HG03439 (cell line): ENCODE measurements around the gene ANO4.
"Not testable (repeated sequence)": the region's sequence is repeated elsewhere in the genome, so short reads cannot be mapped to it uniquely, and the experiment has no call there.

Experiments used
- ATAC-seq: cut with Tn5 transposase; IDR thresholded peaks from one replicate; pipeline ENCODE4 v1.9.1; 2021; ENCODE audit warnings: mild to moderate bottlenecking, moderate library complexity; ENCODE audit not compliant: unreplicated experiment

ANO4 gene

GRCh38 chr12:100868487-100868886, 73.9 kb downstream of the ANO4 start:
- no peak for ATAC-seq

DNA sequence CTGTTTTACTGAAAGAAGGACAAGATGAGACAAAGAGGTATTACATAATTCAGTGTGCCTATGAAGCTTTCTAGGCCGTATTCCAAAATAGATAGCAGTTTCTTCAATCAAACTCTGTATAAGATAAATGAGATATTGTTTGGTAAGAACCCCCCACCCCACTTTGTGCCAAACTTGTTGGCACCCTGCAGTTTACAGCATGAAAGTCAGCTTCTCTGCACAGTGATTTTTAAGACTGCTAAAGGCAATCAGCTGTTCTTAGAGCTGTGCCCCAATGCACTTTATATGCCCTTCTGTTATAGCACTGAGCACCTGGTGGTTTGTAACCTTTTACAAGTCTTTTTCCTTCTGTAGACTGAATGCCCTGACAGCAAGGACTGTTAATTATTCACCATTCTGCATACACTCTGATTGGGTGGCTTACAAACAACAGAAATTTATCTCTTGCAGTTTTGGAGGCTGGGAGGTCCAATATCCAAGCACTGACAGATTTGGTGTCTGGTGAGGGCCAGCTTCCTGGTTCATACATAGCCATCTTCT, 76.7 kb downstream of the ANO4 start:
- no peak for ATAC-seq

GRCh38 chr12:100875156-100875555, 80.6 kb downstream of the ANO4 start:
- ATAC-seq: no peak

GRCh38 chr12:100875771-100876170, 81.2 kb downstream of the ANO4 start:
- no peak for ATAC-seq

DNA sequence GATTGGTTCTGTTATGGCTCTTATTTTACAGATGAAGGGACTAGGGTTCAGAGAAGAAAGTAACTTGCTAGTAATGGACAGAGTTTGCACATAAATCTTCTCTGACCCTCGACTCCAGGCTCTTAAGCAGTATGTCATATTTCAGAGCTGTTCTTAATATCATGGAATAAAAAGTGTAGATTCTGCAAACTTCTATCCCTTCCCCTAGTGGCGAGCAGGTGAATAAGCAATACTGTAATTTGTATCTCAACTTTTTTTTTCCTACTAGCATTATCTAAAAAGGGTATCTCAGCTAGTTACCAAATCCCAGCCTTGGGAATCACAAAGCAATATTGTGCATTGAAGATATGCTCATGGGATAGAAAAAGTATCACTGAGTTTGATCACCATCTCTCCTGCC, 83.2 kb downstream of the ANO4 start:
- no peak for ATAC-seq

DNA sequence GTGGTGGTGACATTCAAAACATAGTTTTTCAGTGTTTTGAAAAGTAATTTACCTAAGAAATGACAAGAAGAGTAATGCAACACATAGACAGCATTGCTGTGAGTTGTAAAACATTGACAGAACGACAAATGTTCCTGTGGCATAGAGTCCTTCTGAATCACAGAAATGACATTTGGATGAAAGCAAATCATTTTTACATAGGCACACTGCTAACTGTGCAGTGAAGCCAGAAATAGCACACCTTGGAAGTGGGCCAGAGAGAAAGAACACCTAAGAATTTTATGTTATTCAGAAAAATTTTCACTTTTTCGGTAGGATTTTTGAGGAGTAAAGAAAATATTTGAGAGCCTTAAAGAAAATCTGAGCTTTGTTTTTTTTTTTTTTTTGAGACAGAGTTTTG, 100.6 kb downstream of the ANO4 start:
- no peak for ATAC-seq

DNA sequence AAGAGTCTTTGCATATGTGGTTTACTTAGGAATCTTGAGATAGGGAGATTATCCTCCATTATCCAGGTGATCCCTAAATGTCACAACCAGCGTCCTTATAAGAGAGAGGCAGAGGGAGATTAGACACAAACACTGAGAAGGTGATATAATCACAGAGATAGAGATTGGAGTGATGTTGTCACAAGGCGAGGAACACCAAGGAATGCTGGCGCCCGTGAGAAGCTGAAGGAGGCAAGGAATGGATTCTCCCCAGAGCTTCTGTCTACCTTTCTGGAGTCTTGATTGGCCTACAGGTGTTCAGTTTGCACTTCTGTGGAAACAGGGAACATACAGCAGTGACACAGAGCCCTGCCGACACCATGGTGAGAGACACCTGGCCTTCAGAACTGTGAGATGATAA, 101.6 kb downstream of the ANO4 start:
- no peak for ATAC-seq

DNA sequence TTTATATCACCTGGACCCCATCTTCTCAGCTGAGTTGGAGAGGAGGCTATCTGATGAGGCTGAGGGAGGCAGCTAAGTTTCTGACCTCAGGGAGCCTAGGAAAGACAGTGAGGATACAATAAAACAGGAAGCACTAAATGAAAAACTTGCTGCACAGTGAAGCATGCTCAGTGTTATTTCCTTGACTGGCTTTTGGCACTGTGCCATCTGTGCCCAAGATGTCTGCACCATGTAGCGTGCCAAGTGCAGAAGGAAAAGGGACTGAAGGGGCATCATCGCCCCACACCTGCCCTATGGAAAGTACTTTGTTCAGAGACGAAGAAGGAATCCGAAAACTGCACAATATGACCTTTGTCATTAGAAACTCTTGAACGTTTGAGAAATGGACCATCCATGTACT, 102.7 kb downstream of the ANO4 start:
- no peak for ATAC-seq

DNA sequence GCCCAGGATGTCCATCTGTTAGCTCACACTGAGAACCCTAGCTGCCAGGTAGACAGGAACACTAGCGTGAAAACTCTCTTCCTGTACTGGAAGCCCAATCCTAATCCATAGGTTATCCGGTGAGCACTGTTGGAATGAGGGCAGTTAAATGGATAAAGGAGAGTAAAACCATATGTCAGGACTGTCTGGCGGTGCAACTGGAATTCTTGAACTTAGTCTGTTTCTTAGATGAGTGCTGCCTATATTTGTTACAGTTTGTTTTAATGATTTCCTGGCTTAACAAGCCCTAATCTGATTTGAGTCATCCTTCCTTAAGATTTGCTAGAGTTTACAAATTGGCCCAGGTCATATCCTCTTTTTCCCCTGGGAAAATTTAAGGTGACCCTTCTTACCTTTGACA, 104.7 kb downstream of the ANO4 start:
- ATAC-seq: no peak

GRCh38 chr12:100900808-100901207, 106.2 kb downstream of the ANO4 start:
- no peak for ATAC-seq

GRCh38 chr12:100901266-100901665, 106.7 kb downstream of the ANO4 start:
- no peak for ATAC-seq

DNA sequence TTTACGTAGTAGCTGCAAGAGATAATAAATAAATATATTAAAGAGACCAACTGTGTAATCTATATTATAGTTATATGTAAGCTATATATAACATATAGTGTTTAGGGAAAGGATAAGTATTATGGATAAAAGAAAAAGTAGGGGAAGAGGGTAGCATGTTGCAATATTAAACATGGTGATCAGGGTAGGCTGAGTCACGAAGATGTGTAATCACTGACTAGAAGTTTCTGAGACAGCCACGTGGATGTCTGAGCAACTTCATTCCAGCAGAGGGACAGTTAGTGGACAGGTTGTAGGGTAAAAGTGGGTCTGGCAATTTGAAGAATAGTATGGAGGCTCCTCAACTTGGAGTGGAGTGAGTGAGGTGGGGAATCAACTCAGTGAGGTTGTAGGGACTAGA, 109.7 kb downstream of the ANO4 start:
- ATAC-seq: no peak

- no peak for ATAC-seq
Observed at GRCh38 chr12:100908501-100908900, 113.9 kb downstream of the ANO4 start.

DNA sequence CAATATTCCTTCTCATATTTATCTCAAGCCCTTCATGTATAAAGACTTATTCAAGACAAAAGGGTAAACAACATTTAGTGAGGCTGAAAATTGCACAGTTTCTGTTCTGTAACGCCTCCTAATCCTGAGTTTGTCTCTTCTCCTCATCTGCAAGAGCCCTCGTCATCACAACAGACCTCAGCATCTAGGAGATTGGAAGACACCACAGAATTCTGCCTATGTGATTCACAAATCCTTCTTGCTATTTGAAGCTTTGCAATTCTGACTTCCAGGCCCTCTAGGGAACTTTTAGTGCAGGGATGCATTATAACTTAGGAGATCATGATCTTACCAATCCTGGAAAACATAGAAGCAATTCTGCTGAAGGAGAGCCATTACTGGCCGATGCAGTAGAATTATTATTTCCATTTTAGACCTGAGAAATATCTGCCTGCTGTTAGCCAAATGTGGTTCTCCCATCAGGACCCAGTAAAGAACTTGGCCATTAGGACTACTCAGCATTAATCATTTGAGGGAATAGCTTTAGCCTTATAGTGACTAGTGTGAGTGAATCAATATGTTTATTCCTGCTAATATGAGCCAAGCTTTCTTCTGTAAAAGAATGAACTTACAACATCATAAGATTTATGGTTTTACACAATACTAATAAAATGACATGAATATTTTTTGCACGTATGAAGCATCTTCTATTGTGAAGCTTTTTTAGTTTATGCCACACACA, 119.5 kb downstream of the ANO4 start:
- ATAC-seq: no peak

DNA sequence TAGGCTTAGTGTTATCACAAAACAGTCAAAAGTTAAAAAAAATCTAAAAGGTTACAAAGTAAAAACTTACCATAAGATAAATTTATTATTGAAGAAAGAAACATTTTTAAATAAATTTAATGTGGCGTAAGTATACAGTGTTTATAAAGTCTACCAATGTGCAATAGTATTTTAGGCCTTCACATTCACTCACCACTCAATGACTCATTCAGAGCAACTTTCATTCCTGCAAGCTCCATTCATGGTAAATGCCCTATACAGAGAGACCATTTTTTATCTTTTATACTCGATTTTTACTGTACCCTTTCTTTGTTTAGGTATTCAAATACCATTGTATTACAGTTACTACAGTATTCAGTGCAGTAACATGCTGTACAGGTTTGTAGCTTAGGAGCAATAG, 124.5 kb downstream of the ANO4 start:
- no peak for ATAC-seq

DNA sequence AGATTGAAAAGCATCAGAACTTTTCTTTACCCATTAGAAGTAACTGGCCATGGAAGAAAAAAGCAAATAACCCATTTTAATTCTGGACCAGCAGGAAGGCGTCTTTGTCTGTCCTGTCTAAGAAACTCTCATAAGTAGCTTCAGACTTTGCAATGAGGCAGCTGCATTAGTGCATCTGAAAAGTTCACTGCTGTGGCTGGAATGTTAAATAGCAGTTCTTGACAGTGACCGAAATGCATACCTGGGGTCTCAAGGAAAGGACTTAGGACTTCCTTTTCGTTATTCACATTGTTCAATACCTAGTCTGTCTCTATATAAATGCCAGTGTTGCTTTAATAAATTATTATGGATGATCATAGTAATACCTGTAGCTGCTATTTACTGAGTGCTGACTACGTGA, 125.9 kb downstream of the ANO4 start:
- ATAC-seq: no peak

- ATAC-seq: no peak
Observed at GRCh38 chr12:100926669-100927248, 132.2 kb downstream of the ANO4 start.

GRCh38 chr12:100927826-100928225, 133.2 kb downstream of the ANO4 start:
- no peak for ATAC-seq

- no peak for ATAC-seq
Observed at GRCh38 chr12:100932571-100932970, 138.0 kb downstream of the ANO4 start.

GRCh38 chr12:100933531-100933930, 139.0 kb downstream of the ANO4 start:
- ATAC-seq: not testable (repeated sequence)

DNA sequence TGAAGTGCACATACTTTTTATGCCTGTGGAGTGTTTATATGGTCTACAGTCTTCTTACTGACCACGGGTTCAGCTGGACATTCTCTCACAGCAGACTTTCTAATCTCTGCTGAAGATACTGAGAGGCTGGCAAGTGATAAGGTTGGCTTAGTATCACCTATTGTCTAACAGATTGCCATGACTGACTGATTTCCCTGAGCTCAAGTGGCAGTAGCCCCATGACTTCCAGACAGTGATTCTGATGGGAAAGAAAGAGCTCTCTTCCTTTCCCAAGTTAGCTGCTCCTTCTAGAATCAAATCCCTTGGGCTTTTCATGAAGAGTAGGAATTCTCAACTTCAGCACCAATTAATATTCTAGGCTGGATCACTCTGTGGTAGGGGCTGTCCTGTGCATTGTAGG, 141.4 kb downstream of the ANO4 start:
- no peak for ATAC-seq

- ATAC-seq: no peak
Observed at GRCh38 chr12:100936661-100937060, 142.1 kb downstream of the ANO4 start.

- no peak for ATAC-seq
Observed at GRCh38 chr12:100940503-100940902, 145.9 kb downstream of the ANO4 start.
